Psoas muscle (tissue), 8 donors: ENCODE data around the gene SLC46A1. TPM values are rescaled to one million over a fixed set of nuclear protein-coding genes. Genes with fewer than 3 reads are reported as not detected.

ENCODE experiments used
- ATAC-seq, 4 donors: fragments of 200-7000 bp; cut with Tn5 transposase; one replicate each; pipeline ENCODE4 v1.9.1; 2020; ENCODE audit warnings: moderate library complexity in 3 of 4, mild to moderate bottlenecking in 2 of 4
- DNase-seq, 2 donors: peaks; one replicate each; pipeline ENCODE4 v3.0.0-alpha.2; 2020
- H3K27ac ChIP-seq: fragments of 200-600 bp; one replicate; pipeline ENCODE4 v1.8.0; 2022
- H3K27me3 ChIP-seq, 3 donors: fragments of 200-600 bp in 1 of 3; one replicate each; pipeline versions ENCODE4 v1.6.1 to v1.8.0; 2013 to 2022; ENCODE audit warnings: low read length in 2 of 3, mild to moderate bottlenecking in 2 of 3, moderate library complexity in 1 of 3; ENCODE audit not compliant: insufficient read depth in 3 of 3
- H3K36me3 ChIP-seq, 2 donors: fragments of 200-600 bp in 1 of 2; one replicate each; pipeline versions ENCODE4 v1.6.1 to v1.8.0; 2013 to 2022; ENCODE audit warnings: low read depth in 1 of 2, mild to moderate bottlenecking in 1 of 2, moderate library complexity in 1 of 2; ENCODE audit not compliant: insufficient read depth in 1 of 2
- H3K4me1 ChIP-seq: fragments of 200-600 bp; one replicate; pipeline ENCODE4 v1.8.0; 2022
- H3K4me3 ChIP-seq: fragments of 200-600 bp; one replicate; pipeline ENCODE4 v1.8.0; 2022; ENCODE audit warnings: mild to moderate bottlenecking
- H3K9me3 ChIP-seq: fragments of 200-600 bp; one replicate; pipeline ENCODE4 v1.8.0; 2022
- WGBS, 3 donors: extraction: QIAGEN DNeasy Blood & Tissue Kit; methylation state at CpG; one replicate each; pipeline versions ENCODE4 v1.1.6 to v1.1.7; 2013; 5-methylcytosine and 5-hydroxymethylcytosine counted together
- intact Hi-C, 2 donors: fragments of 100-400 bp; cut with DNase I; formaldehyde crosslinking; loops; one replicate each; pipeline versions ENCODE4 v1.11.0 to v1.14.2; 2022
- polyA plus RNA-seq, 3 donors: library from polyadenylated mRNA; stranded (reverse); fragments of 200-250 nt; gene quantifications; one replicate each; pipeline ENCODE4 v1.2.3, GENCODE V29; 2013
- total RNA-seq, 4 donors: library from RNA; stranded (reverse); fragmentation: NEBNext Ultra II Directional in 2 of 4; extraction: Animal tissue kit (Norgen Biotek cat#: 25700) in 2 of 4; gene quantifications; one replicate each; pipeline versions ENCODE4 v1.2.1 to v1.2.4, GENCODE V29; 2021 to 2023
- TF ChIP-seq, protein P1 (sequence below): fragments of 200-600 bp; IDR thresholded peaks from one replicate; pipeline ENCODE4 v1.8.0; 2022; ENCODE audit warnings: antibody characterized with exemption
- donor health status: healthy with polysubstance abuse.
- donor health status: DM: no; HTN: no; CAD: no; lungs with moderate emphysema.
- donor health status: Bipolar disorder and iron deficiency.
- donor health status: healthy.
- donor health status: DM: yes; HTN: yes; CAD: no.
- donor health status: DM: no; HTN: no; CAD: no.
- donor health status: DM: no; HTN: no; CAD: no.
- donor health status: DM: yes; HTN: yes; CAD: no.

The SLC46A1 gene
- total and polyA plus RNA-seq, 7 donors: 1.1 to 4.2 (median 2.7) TPM

- H3K27ac ChIP-seq: no peak overlapping the region
- intact Hi-C loops: no loop called here
- WGBS, 3 donors: 70 to 84% (median 81%) methylated on average over 10 of the region's 10 CpGs
- no peaks in the 10 kb centered on the region for H3K4me1 ChIP-seq
- H3K9me3 ChIP-seq: no peaks in the 10 kb centered on the region
- H3K27me3 ChIP-seq: peaks cover 0 to 5% (median 0%) of the 10 kb centered on the region in 3 donors
- H3K36me3 ChIP-seq: no peaks in the 10 kb centered on the region
- DNase-seq (no peak), ATAC-seq (no peak)
- no peak overlapping the region for H3K4me3 ChIP-seq
- TF ChIP-seq, protein P1, sequence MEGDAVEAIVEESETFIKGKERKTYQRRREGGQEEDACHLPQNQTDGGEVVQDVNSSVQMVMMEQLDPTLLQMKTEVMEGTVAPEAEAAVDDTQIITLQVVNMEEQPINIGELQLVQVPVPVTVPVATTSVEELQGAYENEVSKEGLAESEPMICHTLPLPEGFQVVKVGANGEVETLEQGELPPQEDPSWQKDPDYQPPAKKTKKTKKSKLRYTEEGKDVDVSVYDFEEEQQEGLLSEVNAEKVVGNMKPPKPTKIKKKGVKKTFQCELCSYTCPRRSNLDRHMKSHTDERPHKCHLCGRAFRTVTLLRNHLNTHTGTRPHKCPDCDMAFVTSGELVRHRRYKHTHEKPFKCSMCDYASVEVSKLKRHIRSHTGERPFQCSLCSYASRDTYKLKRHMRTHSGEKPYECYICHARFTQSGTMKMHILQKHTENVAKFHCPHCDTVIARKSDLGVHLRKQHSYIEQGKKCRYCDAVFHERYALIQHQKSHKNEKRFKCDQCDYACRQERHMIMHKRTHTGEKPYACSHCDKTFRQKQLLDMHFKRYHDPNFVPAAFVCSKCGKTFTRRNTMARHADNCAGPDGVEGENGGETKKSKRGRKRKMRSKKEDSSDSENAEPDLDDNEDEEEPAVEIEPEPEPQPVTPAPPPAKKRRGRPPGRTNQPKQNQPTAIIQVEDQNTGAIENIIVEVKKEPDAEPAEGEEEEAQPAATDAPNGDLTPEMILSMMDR: no peak
These were observed 25.9 kb downstream of the SLC46A1 start for GRCh38 chr17:28379814-28380801.

- no peaks in the 10 kb centered on the region for H3K36me3 ChIP-seq
- intact Hi-C loops: no loop called here
- no peak overlapping the region for H3K27ac ChIP-seq
- ATAC-seq: no peak
- H3K4me1 ChIP-seq: peaks cover 12% of the 10 kb centered on the region
- H3K9me3 ChIP-seq: no peaks in the 10 kb centered on the region
- DNase-seq: no peak
- TF ChIP-seq, protein P1: no peak
- WGBS, 3 donors: 61 to 69% (median 63%) methylated on average over 6 of the region's 6 CpGs
- H3K4me3 ChIP-seq: peak overlapping the region; percentile 73
- H3K27me3 ChIP-seq: no peaks in the 10 kb centered on the region
These were observed 33.1 kb downstream of the SLC46A1 start for GRCh38 chr17:28372945-28373274.

GRCh38 chr17:28372203-28372944 lies 33.6 kb downstream of the SLC46A1 start:
- ATAC-seq (peak; percentile 8 to 31 (median 24)), DNase-seq (peak in 1 of 2 donors; percentile 42)
- Histone ChIP-seq H3K27me3 (no peaks in the 10 kb centered on the region), H3K27ac (no peak overlapping the region), H3K4me3 (peak overlapping the region; percentile 73), H3K4me1 (peaks cover 12% of the 10 kb centered on the region), H3K9me3 (no peaks in the 10 kb centered on the region), H3K36me3 (no peaks in the 10 kb centered on the region)
- WGBS, 3 donors: 6 to 17% (median 9%) methylated on average over 35 to 53 of the region's 53 CpGs
- intact Hi-C loops: no loop called here
- TF ChIP-seq, protein P1: no peak

DNA sequence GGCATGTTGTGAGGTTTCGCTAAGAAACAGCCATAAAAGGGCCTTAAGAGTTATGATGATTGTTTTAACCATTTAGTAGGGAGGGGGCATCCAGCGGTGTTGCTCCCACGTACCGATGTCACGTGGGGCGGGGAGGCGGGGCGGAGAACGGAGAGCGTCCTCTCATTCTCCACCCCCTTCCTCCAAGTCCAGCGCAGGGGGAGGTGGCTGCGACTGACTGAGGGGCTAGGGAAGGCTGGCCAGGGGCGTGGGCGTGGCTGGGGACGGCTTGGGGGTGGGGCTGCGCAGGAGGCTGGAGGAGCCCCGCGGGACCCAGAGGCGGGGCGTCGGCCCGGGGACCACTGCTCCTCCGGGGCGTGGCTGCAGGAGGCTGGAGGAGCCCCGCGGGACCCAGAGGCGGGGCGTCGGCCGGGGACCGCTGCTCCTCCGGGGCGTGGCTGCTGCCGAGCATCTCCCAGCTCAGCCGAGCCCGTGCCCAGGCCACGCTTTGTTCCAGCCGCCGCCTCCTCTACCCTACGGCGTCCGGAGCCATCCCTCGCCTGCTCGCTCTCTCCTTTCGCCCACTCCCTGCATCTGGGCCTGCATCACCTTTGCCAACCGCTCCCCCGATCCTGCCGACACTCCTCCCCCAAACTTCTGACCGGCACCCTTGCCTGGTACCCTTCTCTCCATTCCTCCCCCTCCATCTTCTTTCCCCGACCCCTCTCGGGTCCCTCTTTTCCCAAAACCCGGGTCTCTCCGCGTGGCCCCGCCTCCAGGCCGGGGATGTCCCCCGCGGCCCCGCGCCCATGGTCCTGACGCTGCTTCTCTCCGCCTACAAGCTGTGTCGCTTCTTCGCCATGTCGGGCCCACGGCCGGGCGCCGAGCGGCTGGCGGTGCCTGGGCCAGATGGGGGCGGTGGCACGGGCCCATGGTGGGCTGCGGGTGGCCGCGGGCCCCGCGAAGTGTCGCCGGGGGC lies 34.5 kb downstream of the SLC46A1 start, which contains the start of gene SARM1:
Gene SARM1 (plus strand): TSS at position 450 of the 958 bp plus-strand sequence. CDS start 339 bp downstream, at position 789.
- TF ChIP-seq, protein P1: no peak
- DNase-seq (peak; percentile 86 to 89), ATAC-seq (peak; percentile 70 to 85 (median 76))
- H3K4me1 ChIP-seq: peaks cover 12% of the 10 kb centered on the region
- H3K27me3 ChIP-seq: no peaks in the 10 kb centered on the region
- peak within 1 kb of the TSS; percentile 73 for H3K4me3 ChIP-seq
- no peaks in the 10 kb centered on the region for H3K9me3 ChIP-seq
- WGBS, 3 donors: 1% methylated on average over 60 to 80 of the region's 80 CpGs
- intact Hi-C loops: no loop called here
- no peaks in the 10 kb centered on the region for H3K36me3 ChIP-seq
- H3K27ac ChIP-seq: peak within 1 kb of the TSS; percentile 38
